MCF 10A (cell line): ENCODE data around the gene MIOX. TPM values are rescaled to one million over a fixed set of nuclear protein-coding genes. Genes with fewer than 3 reads are reported as not detected.

Experiments used
- BruUV-seq: library from RNA; stranded (reverse); fragments of 400-500 nt; replicated peaks from 2 replicates; lab custom pipeline; 2021; lab: Mats Ljungman, UMichigan
- CTCF ChIA-PET: fragments of 300-600 bp; sonication (Branson Sonifier 250); formaldehyde crosslinking; extraction: SDS; loops from one replicate; lab custom pipeline; 2021; ENCODE audit warnings: antibody characterized with exemption, inconsistent platforms; lab: Yijun Ruan, JAX
- POLR2A ChIA-PET: fragments of 300-600, 350-650 bp; sonication (Branson Sonifier 250); formaldehyde crosslinking; extraction: SDS; loops from one replicate; lab custom pipeline; 2020; ENCODE audit warnings: antibody characterized with exemption, inconsistent platforms; lab: Yijun Ruan, JAX
- DNase-seq: peaks from one replicate; pipeline ENCODE4 v3.0.0-alpha.2; 2018; ENCODE audit not compliant: unreplicated experiment
- H3K27ac Mint-ChIP-seq: one replicate; pipeline ENCODE4 v1.8.0; 2022; ENCODE audit warnings: mild to moderate bottlenecking, low read depth, mixed read lengths; ENCODE audit not compliant: unreplicated experiment
- H3K27me3 Mint-ChIP-seq: one replicate; pipeline ENCODE4 v1.8.0; 2022; ENCODE audit warnings: mixed read lengths; ENCODE audit not compliant: insufficient read depth, unreplicated experiment
- H3K36me3 Mint-ChIP-seq: one replicate; pipeline ENCODE4 v1.8.0; 2022; ENCODE audit warnings: mild to moderate bottlenecking, moderate library complexity, mixed read lengths; ENCODE audit not compliant: insufficient read depth, unreplicated experiment
- H3K4me1 Mint-ChIP-seq: one replicate; pipeline ENCODE4 v1.8.0; 2022; ENCODE audit warnings: mixed read lengths; ENCODE audit not compliant: insufficient read depth, unreplicated experiment
- H3K4me3 Mint-ChIP-seq: one replicate; pipeline ENCODE4 v1.8.0; 2022; ENCODE audit warnings: mild to moderate bottlenecking, moderate library complexity, mixed read lengths; ENCODE audit not compliant: unreplicated experiment
- H3K9me3 Mint-ChIP-seq: one replicate; pipeline ENCODE4 v1.8.0; 2022; ENCODE audit warnings: mixed read lengths; ENCODE audit not compliant: unreplicated experiment
- intact Hi-C: fragments of 100-400 bp; cut with micrococcal nuclease; formaldehyde crosslinking; loops from 2 replicates; pipeline ENCODE4 v1.14.1; 2022
- total RNA-seq: library from RNA; stranded (reverse); gene quantifications from 2 replicates; pipeline ENCODE4 v1.2.3, GENCODE V29; 2022
- TF ChIP-seq, protein P1 (sequence below): fragments of 200-600 bp; IDR thresholded peaks from one replicate; pipeline ENCODE4 v1.8.0; 2022; ENCODE audit warnings: antibody characterized with exemption, mild to moderate bottlenecking; ENCODE audit not compliant: unreplicated experiment

The MIOX gene
- total RNA-seq, 1 experiment from 2014 or later = 0.63 TPM

DNA sequence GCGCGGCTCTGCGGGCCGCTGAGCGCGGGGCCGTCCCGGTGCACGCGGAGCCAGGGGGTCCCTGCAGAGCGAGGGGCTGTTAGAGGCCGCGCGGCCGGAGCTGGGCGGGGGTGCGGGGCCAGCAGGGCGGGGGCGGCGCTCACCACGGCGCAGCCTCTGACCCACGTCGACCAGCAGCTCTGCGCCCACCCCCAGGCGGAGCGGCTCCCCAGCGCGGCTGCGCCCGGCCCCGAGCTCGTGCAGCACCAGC lies 39.1 kb downstream of the MIOX start:
- Mint-ChIP-seq H3K4me1 (peaks cover 20% of the 10 kb centered on the region), H3K36me3 (peaks cover 60% of the 10 kb centered on the region), H3K9me3 (no peaks in the 10 kb centered on the region), H3K27ac (peak overlapping the region; percentile 23), H3K27me3 (no peaks in the 10 kb centered on the region), H3K4me3 (peak overlapping the region; percentile 85)
- POLR2A ChIA-PET = interaction anchor here (0.7 to 7.1 kb wide), 24 partner anchors 11 to 285 kb away, joined by 3 to 170 read pairs (median 6); partner anchors contain the start of genes ARSA, CHKB, KLHDC7B and LMF2
- intact Hi-C loops = loop anchor here (1.0 to 5.0 kb wide), 2 partner anchors 37 to 57 kb away; partner anchors contain the start of genes CHKB and SYCE3
- BruUV-seq = no TSS peak
- CTCF ChIA-PET = interaction anchor here (0.6 to 2.6 kb wide), 22 partner anchors 9 to 165 kb away, joined by 3 to 17 read pairs (median 4); partner anchors contain the start of gene SYCE3
- TF ChIP-seq, protein P1, sequence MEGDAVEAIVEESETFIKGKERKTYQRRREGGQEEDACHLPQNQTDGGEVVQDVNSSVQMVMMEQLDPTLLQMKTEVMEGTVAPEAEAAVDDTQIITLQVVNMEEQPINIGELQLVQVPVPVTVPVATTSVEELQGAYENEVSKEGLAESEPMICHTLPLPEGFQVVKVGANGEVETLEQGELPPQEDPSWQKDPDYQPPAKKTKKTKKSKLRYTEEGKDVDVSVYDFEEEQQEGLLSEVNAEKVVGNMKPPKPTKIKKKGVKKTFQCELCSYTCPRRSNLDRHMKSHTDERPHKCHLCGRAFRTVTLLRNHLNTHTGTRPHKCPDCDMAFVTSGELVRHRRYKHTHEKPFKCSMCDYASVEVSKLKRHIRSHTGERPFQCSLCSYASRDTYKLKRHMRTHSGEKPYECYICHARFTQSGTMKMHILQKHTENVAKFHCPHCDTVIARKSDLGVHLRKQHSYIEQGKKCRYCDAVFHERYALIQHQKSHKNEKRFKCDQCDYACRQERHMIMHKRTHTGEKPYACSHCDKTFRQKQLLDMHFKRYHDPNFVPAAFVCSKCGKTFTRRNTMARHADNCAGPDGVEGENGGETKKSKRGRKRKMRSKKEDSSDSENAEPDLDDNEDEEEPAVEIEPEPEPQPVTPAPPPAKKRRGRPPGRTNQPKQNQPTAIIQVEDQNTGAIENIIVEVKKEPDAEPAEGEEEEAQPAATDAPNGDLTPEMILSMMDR = no peak
- DNase-seq = no peak

DNA sequence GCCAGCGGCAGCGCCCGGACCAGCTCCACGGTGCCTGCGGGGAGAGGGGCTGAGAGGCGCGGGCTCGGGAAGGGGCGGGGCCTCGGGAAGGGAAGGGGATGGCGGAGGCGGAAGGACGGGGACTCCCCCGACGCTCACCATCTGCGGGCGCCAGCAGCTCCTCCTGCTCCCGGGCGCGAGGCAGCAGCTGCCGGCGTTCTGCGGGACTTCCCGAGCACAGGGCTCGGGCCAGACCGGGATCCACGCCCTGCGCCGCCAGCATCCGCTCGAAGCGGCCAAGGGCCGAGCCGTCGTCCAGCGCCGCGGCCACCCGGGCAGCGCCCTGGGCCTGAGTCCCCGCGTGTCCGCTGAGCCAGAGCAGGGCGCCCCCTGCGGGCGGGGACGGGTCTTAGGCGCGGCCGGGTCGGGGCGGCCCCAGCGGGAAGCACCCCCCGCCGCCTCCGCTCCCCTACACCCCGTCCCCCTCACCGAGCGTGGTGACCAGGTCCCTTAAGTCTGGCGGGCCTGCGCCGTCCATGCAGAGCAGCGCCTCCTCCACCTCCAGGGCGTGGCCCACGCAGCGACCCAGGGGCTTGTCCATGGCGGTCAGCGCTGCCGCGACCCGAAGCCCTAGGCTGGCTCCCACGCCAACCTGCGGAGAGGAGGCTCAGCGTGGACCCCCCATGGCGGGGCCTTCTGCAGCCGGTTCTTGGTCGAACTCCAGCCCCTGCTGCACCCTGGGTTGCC lies 39.6 kb downstream of the MIOX start:
- ChIA-PET POLR2A (interaction anchor here (0.7 to 7.1 kb wide), 22 partner anchors 12 to 285 kb away, joined by 3 to 170 read pairs (median 6); partner anchors contain the start of genes ARSA, CHKB, KLHDC7B and LMF2), CTCF (interaction anchor here (0.6 to 2.6 kb wide), 21 partner anchors 9 to 166 kb away, joined by 3 to 17 read pairs (median 4); partner anchors contain the start of gene SYCE3)
- H3K27ac Mint-ChIP-seq = peak overlapping the region; percentile 71
- H3K4me1 Mint-ChIP-seq = peaks cover 20% of the 10 kb centered on the region
- peak overlapping the region; percentile 85 for H3K4me3 Mint-ChIP-seq
- H3K27me3 Mint-ChIP-seq = no peaks in the 10 kb centered on the region
- intact Hi-C loops = loop anchor here (1.0 to 5.0 kb wide), 2 partner anchors 36 to 56 kb away; partner anchors contain the start of genes CHKB and SYCE3
- peaks cover 61% of the 10 kb centered on the region for H3K36me3 Mint-ChIP-seq
- no peaks in the 10 kb centered on the region for H3K9me3 Mint-ChIP-seq
- BruUV-seq = no TSS peak
- TF ChIP-seq, protein P1 = peak; percentile 38
- peak; percentile 73 for DNase-seq

DNA sequence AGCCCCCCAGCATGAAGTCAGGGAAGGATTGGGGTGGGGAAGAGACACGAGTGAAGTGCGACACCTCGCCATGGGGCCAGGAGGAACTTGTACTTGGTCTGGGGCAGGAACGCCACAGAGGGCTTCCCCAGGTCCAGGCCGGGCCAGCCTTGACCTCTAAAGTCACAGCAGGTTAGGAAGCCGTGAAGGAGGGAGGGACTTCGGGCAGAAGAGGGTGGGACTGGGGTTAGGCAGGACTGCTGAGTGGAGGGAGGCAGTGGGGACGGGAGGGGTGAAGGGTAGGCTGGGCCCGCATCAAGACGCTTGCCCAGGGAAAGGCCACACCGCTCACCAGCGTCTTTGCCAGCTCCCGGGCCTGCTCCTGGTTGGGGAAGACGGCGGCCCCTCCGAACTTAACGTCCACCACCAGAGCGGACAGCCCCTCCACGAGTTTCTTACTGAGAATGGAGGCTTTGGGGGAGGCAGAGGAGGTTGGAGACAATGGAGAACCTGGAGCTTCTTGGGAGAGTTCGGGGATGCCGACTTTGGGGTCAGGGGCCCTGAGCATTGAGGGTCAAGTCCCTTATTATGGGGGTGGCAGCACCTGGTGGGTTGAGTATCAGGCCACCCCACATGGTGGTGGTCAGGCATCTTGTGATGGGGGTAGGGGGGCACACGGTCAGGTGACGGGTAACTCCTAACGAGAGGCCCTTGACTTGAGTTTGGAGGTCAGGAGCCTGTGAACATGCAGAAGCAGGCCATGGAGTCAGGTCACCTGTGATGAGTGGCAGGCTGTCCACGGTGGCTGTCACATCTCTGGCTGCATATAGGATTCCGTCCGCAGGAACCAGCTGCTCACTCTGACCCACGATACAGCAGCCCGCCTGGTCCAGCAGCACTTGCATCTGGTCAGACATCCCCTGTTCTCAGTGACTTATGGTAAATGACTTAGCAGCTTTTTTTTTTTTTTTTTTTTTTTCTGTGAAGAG lies 40.5 kb downstream of the MIOX start:
- CTCF ChIA-PET = interaction anchor here (0.6 to 1.3 kb wide), 7 partner anchors 11 to 370 kb away, joined by 3 to 5 read pairs (median 4); no protein-coding TSS in a partner anchor
- TF ChIP-seq, protein P1 = no peak

More for the DNA sequence above, 40.5 kb downstream of the MIOX start:
- intact Hi-C loops = loop anchor here (1.0 to 5.0 kb wide), 2 partner anchors 35 to 55 kb away; partner anchors contain the start of genes CHKB and SYCE3
- no TSS peak for BruUV-seq
- Mint-ChIP-seq H3K9me3 (no peaks in the 10 kb centered on the region), H3K27me3 (no peaks in the 10 kb centered on the region), H3K36me3 (peaks cover 61% of the 10 kb centered on the region), H3K4me1 (peaks cover 20% of the 10 kb centered on the region), H3K4me3 (peak overlapping the region; percentile 85), H3K27ac (peak overlapping the region; percentile 71)
- POLR2A ChIA-PET = interaction anchor here (0.7 to 7.1 kb wide), 5 partner anchors 12 to 94 kb away, joined by 4 to 170 read pairs (median 74); partner anchors contain the start of genes LMF2, NCAPH2 and SYCE3
- peak; percentile 29 for DNase-seq
